Aorta (tissue), 5 donors: Measurements from ENCODE around the gene OSM. TPM values are rescaled to one million over a fixed set of nuclear protein-coding genes. Genes with fewer than 3 reads are reported as not detected.
A peak's percentile ranks its signal among the peaks of the same experiment; 100 is the strongest.

ENCODE experiments used
- ATAC-seq: fragments of 200-7000 bp; cut with Tn5 transposase; one replicate; pipeline ENCODE4 v1.9.1; 2022; ENCODE audit warnings: moderate library complexity; ENCODE audit not compliant: low FRiP score
- DNase-seq, 2 donors: peaks; one replicate each; pipeline ENCODE4 v3.0.0-alpha.2; 2020
- H3K27ac ChIP-seq, 2 donors: one replicate each; pipeline ENCODE4 v1.5.1; 2013; ENCODE audit warnings: low read length in 2 of 2, mild to moderate bottlenecking in 2 of 2, moderate library complexity in 2 of 2, control low read depth in 1 of 2, inconsistent platforms in 1 of 2, low read depth in 1 of 2
- H3K27me3 ChIP-seq, 2 donors: one replicate each; pipeline ENCODE4 v1.6.1; 2013; ENCODE audit warnings: control low read depth in 1 of 2, low read length in 1 of 2, mild to moderate bottlenecking in 1 of 2, moderate library complexity in 1 of 2; ENCODE audit not compliant: insufficient read depth in 2 of 2, control insufficient read depth in 1 of 2
- H3K36me3 ChIP-seq, 2 donors: one replicate each; pipeline ENCODE4 v1.6.1; 2013; ENCODE audit warnings: control low read depth in 1 of 2, low read length in 1 of 2, mild to moderate bottlenecking in 1 of 2; ENCODE audit not compliant: insufficient read depth in 2 of 2, control insufficient read depth in 1 of 2
- H3K4me1 ChIP-seq, 2 donors: one replicate each; pipeline ENCODE4 v1.6.1; 2013; ENCODE audit warnings: low read length in 2 of 2, control low read depth in 1 of 2, mild to moderate bottlenecking in 1 of 2, moderate library complexity in 1 of 2; ENCODE audit not compliant: insufficient read depth in 2 of 2, control insufficient read depth in 1 of 2
- H3K4me3 ChIP-seq, 2 donors: one replicate each; pipeline ENCODE4 v1.5.1; 2013; ENCODE audit warnings: low read length in 2 of 2, control low read depth in 1 of 2, mild to moderate bottlenecking in 1 of 2
- H3K9me3 ChIP-seq: one replicate; pipeline ENCODE4 v1.6.1; 2013; ENCODE audit warnings: mild to moderate bottlenecking, low read length; ENCODE audit not compliant: control insufficient read depth
- WGBS, 2 donors: extraction: QIAGEN DNeasy Blood & Tissue Kit; methylation state at CpG; one replicate each; pipeline ENCODE4 v1.1.7; 2013; 5-methylcytosine and 5-hydroxymethylcytosine counted together
- intact Hi-C, 2 donors: fragments of 100-400 bp; cut with DNase I; formaldehyde crosslinking; loops; one replicate each; pipeline versions ENCODE4 v1.14.2 to v1.15.0; 2022
- polyA plus RNA-seq, 2 donors: library from polyadenylated mRNA; stranded (reverse); fragments of 200-250 nt; gene quantifications; one replicate each; pipeline ENCODE4 v1.2.3, GENCODE V29; 2013
- total RNA-seq, 2 donors: library from RNA; stranded (reverse); fragmentation: NEBNext Ultra II Directional; extraction: Animal tissue kit (Norgen Biotek cat#: 25700); gene quantifications; one replicate each; pipeline ENCODE4 v1.2.1, GENCODE V29; 2021
- donor health status: healthy with polysubstance abuse.
- donor health status: Bipolar disorder and iron deficiency.
- donor health status: DM: no; HTN: no; CAD: no.
- donor health status: DM: no; HTN: no; CAD: no.
- donor health status: DM: yes; HTN: yes; CAD: no.

Gene OSM
- total and polyA plus RNA-seq, 4 donors, result 1.4 to 3.9 (median 1.5) TPM

DNA sequence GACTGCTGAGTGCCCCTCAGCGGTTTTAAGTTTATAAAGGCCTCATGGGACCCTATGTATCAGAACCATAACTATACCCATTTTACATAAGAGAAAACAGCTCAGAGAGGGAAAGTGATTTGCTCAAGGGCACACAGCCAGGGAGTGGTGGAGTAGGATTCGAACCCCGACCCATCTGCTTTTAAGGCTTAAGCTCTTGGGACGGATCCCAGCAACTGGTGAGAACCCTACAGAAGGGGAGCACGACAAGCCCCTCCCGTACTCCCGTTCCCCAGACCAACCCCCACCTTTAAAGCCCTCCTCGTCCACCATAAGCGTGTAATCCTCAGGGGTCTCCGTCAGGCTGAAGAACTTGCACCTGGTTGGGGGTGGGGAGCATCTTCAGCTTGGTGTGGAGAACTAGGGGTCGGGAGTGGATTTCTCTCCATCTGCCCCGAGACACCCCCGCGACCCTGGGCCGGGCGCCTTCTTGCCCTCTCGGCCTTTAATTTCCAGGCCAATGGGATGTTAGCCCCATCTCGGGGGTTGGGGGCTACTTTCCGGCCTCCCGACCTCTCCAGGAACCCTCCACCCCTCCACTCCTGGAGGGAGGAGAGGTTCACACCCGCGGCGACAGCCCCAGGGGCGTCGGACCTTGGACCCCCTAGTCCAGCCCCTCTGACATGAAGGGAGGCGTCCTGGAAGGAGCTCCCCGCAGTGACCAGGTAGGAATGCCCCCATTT is 21.9 kb upstream of the OSM start:
- Histone ChIP-seq H3K36me3 (peaks cover 0 to 5% of the 10 kb centered on the region in 2 donors), H3K27ac (peak overlapping the region in 1 of 2 donors; percentile 71), H3K27me3 (no peaks in the 10 kb centered on the region), H3K4me3 (peak overlapping the region; percentile 56 to 87), H3K9me3 (no peaks in the 10 kb centered on the region), H3K4me1 (no peaks in the 10 kb centered on the region)
- intact Hi-C loops, result loop anchor here (1.0 to 5.0 kb wide), 7 partner anchors 16 to 99 kb away; partner anchors contain the start of genes RNF215 (in 2 of the 2), TBC1D10A (in 2 of the 2), CCDC157 (in 1 of the 2) and SF3A1 (in 1 of the 2)
- DNase-seq (no peak), ATAC-seq (no peak)
- WGBS, 2 donors, result 1 to 4% methylated on average over 27 of the region's 27 CpGs

DNA sequence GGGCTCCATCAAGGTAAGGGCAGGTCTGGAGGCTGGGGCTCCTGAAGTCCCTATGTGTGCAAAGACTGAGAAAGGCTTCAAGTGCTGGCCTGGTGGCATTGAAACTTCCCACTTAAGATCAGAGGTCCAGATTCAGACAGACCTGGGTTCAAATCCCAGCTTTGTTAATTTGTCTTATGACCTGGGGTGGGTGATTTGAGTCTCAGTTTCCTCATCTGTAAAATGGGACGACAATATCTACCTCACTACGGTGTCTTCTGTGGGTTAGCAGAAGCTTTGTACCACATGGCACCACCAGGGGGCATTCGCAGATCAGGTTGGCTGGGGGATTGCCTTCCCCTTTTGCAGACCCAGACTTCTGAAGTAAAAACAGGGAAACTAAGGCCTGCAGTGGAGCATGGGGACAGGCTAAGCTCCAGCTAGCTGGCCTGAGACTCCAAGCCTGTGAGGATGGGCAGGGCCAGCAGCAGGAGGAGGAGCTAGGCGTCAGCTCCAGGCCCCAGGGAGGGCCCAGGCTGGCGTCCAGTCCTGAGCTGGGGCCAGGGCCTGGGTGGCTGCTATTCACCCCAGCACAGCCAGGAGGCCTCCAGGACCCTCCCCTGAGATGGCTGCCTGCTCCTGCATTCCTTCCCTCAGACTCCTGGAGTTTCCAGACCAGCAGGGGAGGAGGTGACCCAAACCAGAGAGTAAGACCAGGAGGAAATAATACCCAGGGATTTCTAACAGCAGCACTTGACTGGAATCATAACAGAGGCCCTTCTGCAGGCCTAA is 21.2 kb upstream of the OSM start:
- Histone ChIP-seq H3K27me3 (no peaks in the 10 kb centered on the region), H3K36me3 (peaks cover 0 to 5% of the 10 kb centered on the region in 2 donors), H3K9me3 (no peaks in the 10 kb centered on the region), H3K4me1 (no peaks in the 10 kb centered on the region), H3K4me3 (peak overlapping the region in 1 of 2 donors; percentile 2), H3K27ac (no peak overlapping the region)
- WGBS, 2 donors, result 12 to 18% methylated on average over 5 of the region's 5 CpGs
- DNase-seq (peak; percentile 93 to 94), ATAC-seq (peak; percentile 84)
- intact Hi-C loops, result loop anchor here (1.0 to 5.0 kb wide), 6 partner anchors 17 to 99 kb away; partner anchors contain the start of genes RNF215 (in 2 of the 2), CCDC157 (in 1 of the 2), SF3A1 (in 1 of the 2) and TBC1D10A (in 1 of the 2)

DNA sequence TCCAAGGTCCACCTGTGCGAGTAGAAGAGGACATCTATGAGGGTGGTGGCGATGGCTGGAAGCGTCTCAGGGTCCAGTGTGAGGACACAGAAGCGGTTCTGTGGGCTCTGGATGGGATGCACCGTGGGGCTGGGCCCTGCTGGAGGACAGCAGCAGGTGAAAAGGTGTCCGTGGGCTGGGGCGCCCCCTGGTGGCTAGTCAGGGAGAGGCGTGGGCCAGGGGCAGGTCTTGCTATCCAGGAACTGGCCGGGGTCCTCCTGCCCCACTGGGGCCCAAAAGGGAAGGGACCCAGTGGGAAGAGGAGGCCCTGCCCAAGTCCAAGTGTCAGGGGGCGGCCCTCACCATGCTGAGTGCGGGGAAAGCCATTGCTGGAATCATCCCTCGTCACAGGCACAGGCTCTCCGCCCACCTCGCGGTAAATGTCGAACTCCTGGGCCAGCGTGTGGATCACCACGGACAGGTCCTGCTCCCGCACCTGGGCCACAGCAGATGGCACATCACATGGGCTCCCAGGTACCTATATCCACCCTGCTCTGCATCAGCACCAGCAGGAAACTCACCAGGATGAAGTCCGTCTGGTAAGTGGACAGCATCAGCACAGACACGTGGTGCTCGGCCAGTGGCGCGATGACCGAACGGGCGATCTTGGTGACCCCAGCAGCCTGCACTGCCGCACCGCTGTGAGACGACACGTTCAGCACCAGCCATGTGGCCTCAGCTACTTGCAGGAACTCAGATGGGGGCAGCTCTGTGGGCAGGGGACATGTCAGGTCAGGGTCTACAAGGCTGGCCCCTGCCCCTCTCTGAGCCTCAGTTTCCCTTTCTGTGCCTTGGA is 20.4 kb upstream of the OSM start:
- DNase-seq, result peak; percentile 83 to 91
- Histone ChIP-seq H3K9me3 (no peaks in the 10 kb centered on the region), H3K27me3 (no peaks in the 10 kb centered on the region), H3K4me3 (no peak overlapping the region), H3K4me1 (no peaks in the 10 kb centered on the region), H3K36me3 (peaks cover 0 to 2% of the 10 kb centered on the region in 2 donors), H3K27ac (no peak overlapping the region)
- intact Hi-C loops, result loop anchor here (5.0 kb wide), 2 partner anchors 40 to 55 kb away; partner anchors contain the start of gene TBC1D10A (in 1 of the 2)
- WGBS, 2 donors, result 66 to 71% methylated on average over 28 to 31 of the region's 31 CpGs
- no peak for ATAC-seq

- Histone ChIP-seq H3K27me3 (no peaks in the 10 kb centered on the region), H3K36me3 (peaks cover 0 to 2% of the 10 kb centered on the region in 2 donors), H3K9me3 (no peaks in the 10 kb centered on the region), H3K27ac (no peak overlapping the region), H3K4me3 (no peak overlapping the region), H3K4me1 (no peaks in the 10 kb centered on the region)
- 79 to 85% methylated on average over 5 of the region's 5 CpGs for WGBS, 2 donors
- DNase-seq, result no peak
- no peak for ATAC-seq
- intact Hi-C loops, result loop anchor here (5.0 kb wide), 2 partner anchors 41 to 56 kb away; partner anchors contain the start of gene TBC1D10A (in 1 of the 2)
These were observed 19.7 kb upstream of the OSM start for GRCh38 chr22:30286331-30286730.

DNA sequence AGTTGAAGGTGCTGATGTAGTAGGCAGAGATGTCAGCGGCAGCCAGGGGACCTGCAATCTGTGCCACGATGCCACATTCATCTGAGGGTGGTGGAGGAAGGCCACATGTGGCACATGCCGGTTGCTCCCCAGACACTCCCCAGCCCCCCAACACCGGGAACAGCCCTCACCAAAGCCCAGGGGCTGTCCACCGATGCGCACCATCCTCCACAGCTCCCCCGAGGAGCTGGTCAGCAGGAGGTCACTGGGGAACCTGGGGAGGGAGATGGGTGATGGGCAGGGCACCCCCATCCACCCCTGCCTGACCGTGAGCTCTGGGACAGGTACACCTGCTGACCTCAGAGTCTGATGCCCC is 19.2 kb upstream of the OSM start:
- no peak overlapping the region for H3K27ac ChIP-seq
- WGBS, 2 donors, result 87 to 90% methylated on average over 8 of the region's 8 CpGs
- ATAC-seq (no peak), DNase-seq (no peak)
- no peaks in the 10 kb centered on the region for H3K9me3 ChIP-seq
- H3K4me1 ChIP-seq, result no peaks in the 10 kb centered on the region
- intact Hi-C loops, result loop anchor here (5.0 kb wide), 2 partner anchors 41 to 56 kb away; partner anchors contain the start of gene TBC1D10A (in 1 of the 2)
- H3K36me3 ChIP-seq, result peaks cover 0 to 2% of the 10 kb centered on the region in 2 donors
- no peaks in the 10 kb centered on the region for H3K27me3 ChIP-seq
- no peak overlapping the region for H3K4me3 ChIP-seq

DNA sequence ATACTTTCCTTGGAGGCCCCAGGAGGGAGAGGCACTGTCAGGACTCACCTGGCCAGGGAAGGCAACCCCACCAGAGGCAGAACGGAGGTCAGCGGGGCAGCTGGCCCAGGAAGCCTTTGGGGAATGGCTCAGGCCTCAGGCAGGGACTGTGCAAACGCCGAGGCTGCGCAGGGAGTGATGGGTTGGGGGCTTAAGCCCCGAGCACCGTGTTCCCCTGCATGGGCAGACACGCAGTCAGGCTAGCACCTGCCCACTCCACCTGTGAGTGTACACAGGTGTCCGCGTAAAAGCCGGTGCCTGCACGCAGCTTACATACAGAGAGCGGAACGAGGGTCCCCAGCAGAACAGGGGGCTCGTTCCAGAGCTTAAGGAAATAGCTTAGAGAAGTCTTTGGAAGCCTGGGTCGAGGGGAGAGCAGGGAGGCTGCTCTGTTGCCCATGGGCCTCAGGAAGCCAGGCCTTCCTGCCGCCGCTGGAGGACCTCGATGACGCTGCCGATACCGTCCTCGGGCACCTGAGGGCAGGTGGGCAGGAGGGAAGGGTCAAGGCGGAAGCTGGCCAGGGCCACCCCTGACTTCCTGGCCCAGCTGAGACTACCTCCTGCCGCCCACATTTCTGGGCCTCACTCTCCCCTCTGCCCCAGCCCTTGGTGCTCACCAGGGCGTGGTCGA is 18.7 kb upstream of the OSM start:
- DNase-seq (no peak), ATAC-seq (no peak)
- H3K9me3 ChIP-seq, result no peaks in the 10 kb centered on the region
- WGBS, 2 donors, result 89 to 90% methylated on average over 27 of the region's 27 CpGs
- no peak overlapping the region for H3K27ac ChIP-seq
- intact Hi-C loops, result loop anchor here (5.0 kb wide), 2 partner anchors 42 to 57 kb away; partner anchors contain the start of gene TBC1D10A (in 1 of the 2)
- no peaks in the 10 kb centered on the region for H3K27me3 ChIP-seq
- no peak overlapping the region for H3K4me3 ChIP-seq
- peaks cover 0 to 2% of the 10 kb centered on the region in 2 donors for H3K36me3 ChIP-seq
- no peaks in the 10 kb centered on the region for H3K4me1 ChIP-seq

GRCh38 chr22:30284666-30285065 is 18.0 kb upstream of the OSM start:
- Histone ChIP-seq H3K27ac (no peak overlapping the region), H3K9me3 (no peaks in the 10 kb centered on the region), H3K4me1 (no peaks in the 10 kb centered on the region), H3K36me3 (peaks cover 0 to 2% of the 10 kb centered on the region in 2 donors), H3K27me3 (no peaks in the 10 kb centered on the region), H3K4me3 (no peak overlapping the region)
- intact Hi-C loops, result loop anchor here (5.0 kb wide), 3 partner anchors 43 to 93 kb away; partner anchors contain the start of gene TBC1D10A (in 1 of the 2)
- DNase-seq (no peak), ATAC-seq (no peak)
- 93% methylated on average over 4 of the region's 4 CpGs for WGBS, 2 donors
